Measurements from ENCODE around the gene DUSP21.
A peak's percentile ranks its signal among the peaks of the same experiment; 100 is the strongest.

Gene DUSP21

DNA sequence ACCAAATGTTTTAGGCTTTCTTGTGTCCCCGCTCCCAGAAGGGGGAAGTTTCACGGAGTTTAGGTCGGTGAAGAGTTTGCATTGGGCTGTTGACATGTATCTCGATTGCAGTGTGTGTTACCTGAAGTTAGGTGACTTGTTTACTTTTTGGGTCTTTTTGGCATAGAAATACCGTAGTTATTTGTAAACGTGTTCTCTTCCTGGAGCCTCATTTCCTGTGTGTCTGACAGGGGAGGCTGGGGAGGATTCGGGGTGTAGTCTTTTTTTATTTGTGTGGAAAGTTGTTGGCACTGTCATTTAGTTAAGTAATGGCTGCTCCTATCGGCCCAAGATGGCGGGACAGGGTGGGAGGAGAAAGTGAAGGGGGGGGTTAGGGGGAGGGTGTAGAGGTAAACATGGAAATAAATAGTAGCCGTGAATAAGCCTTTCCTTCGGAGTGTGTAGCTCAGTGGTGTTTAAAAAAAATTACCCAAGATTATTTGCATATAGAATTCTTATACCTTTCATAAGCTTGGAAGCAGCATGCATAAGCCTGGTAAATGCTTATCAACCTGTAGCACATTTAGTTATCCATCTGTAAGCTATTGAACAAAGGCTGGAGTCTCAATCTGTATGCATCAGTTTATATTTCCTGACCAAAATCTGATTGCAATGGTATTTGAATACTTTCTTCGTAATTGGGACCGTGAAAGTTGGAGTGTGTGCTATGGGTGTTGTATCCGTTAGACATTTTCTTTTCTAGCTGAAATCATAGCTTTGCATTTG, 30.8 kb downstream of the DUSP21 start:
- H3K4me1 ChIP-seq (ENCODE audit: control insufficient read depth in 5 of 5, insufficient read depth in 5 of 5, low read length in 5 of 5): peaks cover 0 to 46% (median 36%) of the 10 kb centered on the region in 5 donors
- peaks cover 0 to 3% (median 0%) of the 10 kb centered on the region in 5 donors for H3K36me3 ChIP-seq (ENCODE audit: control insufficient read depth in 5 of 5, insufficient read depth in 5 of 5, low read length in 5 of 5)
- H3K9me3 ChIP-seq (ENCODE audit: control insufficient read depth in 5 of 5, low read length in 5 of 5): no peaks in the 10 kb centered on the region
- peak overlapping the region; percentile 88 for H3K27ac ChIP-seq (ENCODE audit: low read depth, low read length)
- H3K27me3 ChIP-seq (ENCODE audit: control insufficient read depth in 5 of 5, insufficient read depth in 4 of 5, low read length in 5 of 5): no peaks in the 10 kb centered on the region
- peak overlapping the region; percentile 81 to 98 (median 91) for H3K9ac ChIP-seq (ENCODE audit: low read length in 5 of 5)
- H3K4me3 ChIP-seq (ENCODE audit: low read depth in 1 of 5, low read length in 5 of 5): peak overlapping the region; percentile 81 to 96 (median 93)

DNA sequence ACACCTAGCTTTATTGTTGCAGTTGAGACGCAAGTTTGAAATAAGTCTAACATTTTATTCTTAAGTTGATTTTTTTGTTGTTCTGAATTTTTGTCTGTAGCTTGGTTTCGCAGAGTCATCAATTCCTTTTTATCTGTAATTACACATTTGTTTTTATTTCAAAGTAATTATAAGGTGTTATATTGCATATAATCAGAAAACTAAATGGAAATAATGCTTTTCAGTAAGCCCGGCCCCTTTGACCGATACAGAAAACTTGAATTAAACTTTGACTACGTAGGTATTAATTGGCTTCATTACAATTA, 31.3 kb downstream of the DUSP21 start:
- no peaks in the 10 kb centered on the region for H3K9me3 ChIP-seq (ENCODE audit: control insufficient read depth in 5 of 5, low read length in 5 of 5)
- H3K27me3 ChIP-seq (ENCODE audit: control insufficient read depth in 5 of 5, insufficient read depth in 4 of 5, low read length in 5 of 5): no peaks in the 10 kb centered on the region
- H3K4me1 ChIP-seq (ENCODE audit: control insufficient read depth in 5 of 5, insufficient read depth in 5 of 5, low read length in 5 of 5): peaks cover 0 to 46% (median 36%) of the 10 kb centered on the region in 5 donors
- peak overlapping the region; percentile 81 to 96 (median 93) for H3K4me3 ChIP-seq (ENCODE audit: low read depth in 1 of 5, low read length in 5 of 5)
- H3K9ac ChIP-seq (ENCODE audit: low read length in 5 of 5): peak overlapping the region; percentile 70 to 98 (median 90)
- H3K36me3 ChIP-seq (ENCODE audit: control insufficient read depth in 5 of 5, insufficient read depth in 5 of 5, low read length in 5 of 5): peaks cover 0 to 3% (median 0%) of the 10 kb centered on the region in 5 donors
- H3K27ac ChIP-seq (ENCODE audit: low read depth, low read length): peak overlapping the region; percentile 88

- Histone ChIP-seq H3K27me3 (ENCODE audit: control insufficient read depth in 5 of 5, insufficient read depth in 4 of 5, low read length in 5 of 5) (no peaks in the 10 kb centered on the region), H3K4me3 (ENCODE audit: low read depth in 1 of 5, low read length in 5 of 5) (peak overlapping the region in 4 of 5 donors; percentile 12 to 81 (median 32)), H3K9me3 (ENCODE audit: control insufficient read depth in 5 of 5, low read length in 5 of 5) (no peaks in the 10 kb centered on the region), H3K27ac (ENCODE audit: low read depth, low read length) (no peak overlapping the region), H3K36me3 (ENCODE audit: control insufficient read depth in 5 of 5, insufficient read depth in 5 of 5, low read length in 5 of 5) (peaks cover 0 to 3% (median 0%) of the 10 kb centered on the region in 5 donors), H3K4me1 (ENCODE audit: control insufficient read depth in 5 of 5, insufficient read depth in 5 of 5, low read length in 5 of 5) (peaks cover 0 to 45% (median 35%) of the 10 kb centered on the region in 5 donors), H3K9ac (ENCODE audit: low read length in 5 of 5) (peak overlapping the region in 2 of 5 donors; percentile 6 to 70)
Measured at GRCh38 chrX:44876086-44876485, 32.3 kb downstream of the DUSP21 start.

DNA sequence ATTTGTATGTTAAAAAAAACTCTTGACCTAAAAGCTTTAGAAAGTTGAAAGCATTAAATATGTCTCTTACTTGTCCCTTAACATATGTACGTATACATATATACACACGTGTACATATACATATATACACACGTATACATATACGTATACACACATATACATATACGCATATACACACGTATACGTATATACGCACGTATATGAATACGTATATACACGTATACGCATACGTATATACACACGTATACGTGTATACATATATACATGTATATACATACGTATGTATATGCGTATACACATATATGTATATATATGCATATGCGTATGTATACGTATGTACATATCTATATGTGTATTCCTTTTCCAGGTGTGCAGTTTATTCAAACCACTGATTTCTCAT, 32.9 kb downstream of the DUSP21 start:
- peaks cover 0 to 3% (median 0%) of the 10 kb centered on the region in 5 donors for H3K36me3 ChIP-seq (ENCODE audit: control insufficient read depth in 5 of 5, insufficient read depth in 5 of 5, low read length in 5 of 5)
- H3K4me1 ChIP-seq (ENCODE audit: control insufficient read depth in 5 of 5, insufficient read depth in 5 of 5, low read length in 5 of 5): peaks cover 0 to 38% (median 29%) of the 10 kb centered on the region in 5 donors
- no peak overlapping the region for H3K9ac ChIP-seq (ENCODE audit: low read length in 5 of 5)
- H3K9me3 ChIP-seq (ENCODE audit: control insufficient read depth in 5 of 5, low read length in 5 of 5): no peaks in the 10 kb centered on the region
- H3K27ac ChIP-seq (ENCODE audit: low read depth, low read length): no peak overlapping the region
- H3K27me3 ChIP-seq (ENCODE audit: control insufficient read depth in 5 of 5, insufficient read depth in 4 of 5, low read length in 5 of 5): no peaks in the 10 kb centered on the region
- H3K4me3 ChIP-seq (ENCODE audit: low read depth in 1 of 5, low read length in 5 of 5): no peak overlapping the region

- Histone ChIP-seq H3K4me1 (ENCODE audit: control insufficient read depth in 5 of 5, insufficient read depth in 5 of 5, low read length in 5 of 5) (peaks cover 0 to 41% (median 28%) of the 10 kb centered on the region in 5 donors), H3K36me3 (ENCODE audit: control insufficient read depth in 5 of 5, insufficient read depth in 5 of 5, low read length in 5 of 5) (peaks cover 0 to 3% (median 0%) of the 10 kb centered on the region in 5 donors)
Measured at GRCh38 chrX:44878780-44879179, 35.0 kb downstream of the DUSP21 start.

GRCh38 chrX:44881549-44881948, 37.7 kb downstream of the DUSP21 start:
- no peaks in the 10 kb centered on the region for H3K27me3 ChIP-seq (ENCODE audit: control insufficient read depth in 5 of 5, insufficient read depth in 4 of 5, low read length in 5 of 5)
- H3K9ac ChIP-seq (ENCODE audit: low read length in 5 of 5): no peak overlapping the region
- H3K4me1 ChIP-seq (ENCODE audit: control insufficient read depth in 5 of 5, insufficient read depth in 5 of 5, low read length in 5 of 5): peaks cover 0 to 24% (median 10%) of the 10 kb centered on the region in 5 donors
- no peak overlapping the region for H3K4me3 ChIP-seq (ENCODE audit: low read depth in 1 of 5, low read length in 5 of 5)
- H3K36me3 ChIP-seq (ENCODE audit: control insufficient read depth in 5 of 5, insufficient read depth in 5 of 5, low read length in 5 of 5): peaks cover 0 to 3% (median 0%) of the 10 kb centered on the region in 5 donors
- no peak overlapping the region for H3K27ac ChIP-seq (ENCODE audit: low read depth, low read length)
- no peaks in the 10 kb centered on the region for H3K9me3 ChIP-seq (ENCODE audit: control insufficient read depth in 5 of 5, low read length in 5 of 5)

More at GRCh38 chrX:44878780-44879179, 35.0 kb downstream of the DUSP21 start:
- H3K27me3 ChIP-seq (ENCODE audit: control insufficient read depth in 5 of 5, insufficient read depth in 4 of 5, low read length in 5 of 5): no peaks in the 10 kb centered on the region
- no peak overlapping the region for H3K27ac ChIP-seq (ENCODE audit: low read depth, low read length)
- H3K4me3 ChIP-seq (ENCODE audit: low read depth in 1 of 5, low read length in 5 of 5): no peak overlapping the region
- H3K9me3 ChIP-seq (ENCODE audit: control insufficient read depth in 5 of 5, low read length in 5 of 5): no peaks in the 10 kb centered on the region
- no peak overlapping the region for H3K9ac ChIP-seq (ENCODE audit: low read length in 5 of 5)

DNA sequence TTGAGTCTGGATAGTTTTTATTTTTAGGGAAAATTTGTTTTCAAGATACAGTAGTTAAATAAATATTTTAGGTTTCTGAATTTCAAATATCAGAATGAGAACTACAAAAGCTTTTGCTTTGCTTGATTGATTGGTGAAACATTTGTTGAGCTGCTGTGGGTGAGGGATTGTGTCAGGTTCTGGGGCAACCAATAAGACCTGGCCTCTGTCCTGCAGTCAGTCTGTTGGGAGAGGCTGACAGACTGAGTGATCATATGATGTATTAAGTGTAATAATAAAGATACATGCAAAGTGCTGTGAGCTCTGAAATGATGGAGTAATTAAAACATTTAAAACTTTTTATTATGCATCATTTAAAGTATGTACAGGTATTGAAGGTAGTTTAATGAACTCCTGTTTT, 38.8 kb downstream of the DUSP21 start:
- no peak overlapping the region for H3K9ac ChIP-seq (ENCODE audit: low read length in 5 of 5)
- no peak overlapping the region for H3K4me3 ChIP-seq (ENCODE audit: low read depth in 1 of 5, low read length in 5 of 5)
- no peaks in the 10 kb centered on the region for H3K27me3 ChIP-seq (ENCODE audit: control insufficient read depth in 5 of 5, insufficient read depth in 4 of 5, low read length in 5 of 5)
- no peaks in the 10 kb centered on the region for H3K36me3 ChIP-seq (ENCODE audit: control insufficient read depth in 5 of 5, insufficient read depth in 5 of 5, low read length in 5 of 5)
- H3K27ac ChIP-seq (ENCODE audit: low read depth, low read length): no peak overlapping the region
- peaks cover 0 to 17% (median 6%) of the 10 kb centered on the region in 5 donors for H3K4me1 ChIP-seq (ENCODE audit: control insufficient read depth in 5 of 5, insufficient read depth in 5 of 5, low read length in 5 of 5)
- no peaks in the 10 kb centered on the region for H3K9me3 ChIP-seq (ENCODE audit: control insufficient read depth in 5 of 5, low read length in 5 of 5)

DNA sequence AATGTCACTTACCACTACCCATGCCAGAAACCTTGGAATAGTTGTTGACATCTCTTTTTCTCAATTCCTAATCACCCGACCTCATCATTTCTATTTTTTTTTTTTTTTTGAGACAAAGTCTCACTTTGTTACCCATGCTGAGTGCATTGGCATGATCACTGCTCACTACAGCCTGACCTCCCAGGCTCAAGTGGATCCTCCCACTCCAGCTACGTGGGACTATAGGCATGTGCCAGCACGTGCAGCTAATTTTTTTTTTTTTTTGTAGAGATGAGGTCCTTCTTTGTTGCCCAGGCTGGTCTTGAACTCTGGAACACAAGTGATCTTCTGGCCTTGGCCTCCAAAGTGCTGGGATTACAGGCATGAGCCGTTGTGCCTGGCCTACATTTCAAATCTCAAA, 41.1 kb downstream of the DUSP21 start:
- H3K9ac ChIP-seq (ENCODE audit: low read length in 5 of 5): no peak overlapping the region
- no peaks in the 10 kb centered on the region for H3K9me3 ChIP-seq (ENCODE audit: control insufficient read depth in 5 of 5, low read length in 5 of 5)
- no peaks in the 10 kb centered on the region for H3K36me3 ChIP-seq (ENCODE audit: control insufficient read depth in 5 of 5, insufficient read depth in 5 of 5, low read length in 5 of 5)
- no peaks in the 10 kb centered on the region for H3K27me3 ChIP-seq (ENCODE audit: control insufficient read depth in 5 of 5, insufficient read depth in 4 of 5, low read length in 5 of 5)
- peaks cover 0 to 10% (median 6%) of the 10 kb centered on the region in 5 donors for H3K4me1 ChIP-seq (ENCODE audit: control insufficient read depth in 5 of 5, insufficient read depth in 5 of 5, low read length in 5 of 5)
- no peak overlapping the region for H3K27ac ChIP-seq (ENCODE audit: low read depth, low read length)
- no peak overlapping the region for H3K4me3 ChIP-seq (ENCODE audit: low read depth in 1 of 5, low read length in 5 of 5)

- H3K36me3 ChIP-seq (ENCODE audit: control insufficient read depth in 5 of 5, insufficient read depth in 5 of 5, low read length in 5 of 5): no peaks in the 10 kb centered on the region
- H3K9ac ChIP-seq (ENCODE audit: low read length in 5 of 5): no peak overlapping the region
- H3K4me3 ChIP-seq (ENCODE audit: low read depth in 1 of 5, low read length in 5 of 5): no peak overlapping the region
- H3K27me3 ChIP-seq (ENCODE audit: control insufficient read depth in 5 of 5, insufficient read depth in 4 of 5, low read length in 5 of 5): no peaks in the 10 kb centered on the region
- no peaks in the 10 kb centered on the region for H3K9me3 ChIP-seq (ENCODE audit: control insufficient read depth in 5 of 5, low read length in 5 of 5)
- no peak overlapping the region for H3K27ac ChIP-seq (ENCODE audit: low read depth, low read length)
- peaks cover 0 to 4% (median 0%) of the 10 kb centered on the region in 5 donors for H3K4me1 ChIP-seq (ENCODE audit: control insufficient read depth in 5 of 5, insufficient read depth in 5 of 5, low read length in 5 of 5)
Measured at GRCh38 chrX:44889824-44890223, 46.0 kb downstream of the DUSP21 start.

- no peaks in the 10 kb centered on the region for H3K27me3 ChIP-seq (ENCODE audit: control insufficient read depth in 5 of 5, insufficient read depth in 4 of 5, low read length in 5 of 5)
Measured at GRCh38 chrX:44890247-44890646, 46.4 kb downstream of the DUSP21 start.

More at GRCh38 chrX:44890247-44890646, 46.4 kb downstream of the DUSP21 start:
- Histone ChIP-seq H3K9ac (ENCODE audit: low read length in 5 of 5) (no peak overlapping the region), H3K4me1 (ENCODE audit: control insufficient read depth in 5 of 5, insufficient read depth in 5 of 5, low read length in 5 of 5) (peaks cover 0 to 2% (median 0%) of the 10 kb centered on the region in 5 donors), H3K27ac (ENCODE audit: low read depth, low read length) (no peak overlapping the region), H3K9me3 (ENCODE audit: control insufficient read depth in 5 of 5, low read length in 5 of 5) (no peaks in the 10 kb centered on the region), H3K4me3 (ENCODE audit: low read depth in 1 of 5, low read length in 5 of 5) (no peak overlapping the region), H3K36me3 (ENCODE audit: control insufficient read depth in 5 of 5, insufficient read depth in 5 of 5, low read length in 5 of 5) (no peaks in the 10 kb centered on the region)

Data from subcutaneous abdominal adipose tissue (tissue), 5 donors.